ENCODE results near the gene ULK3.
"Not testable (repeated sequence)": the region's sequence is repeated elsewhere in the genome, so short reads cannot be mapped to it uniquely, and the experiment has no call there.

ULK3 gene

DNA sequence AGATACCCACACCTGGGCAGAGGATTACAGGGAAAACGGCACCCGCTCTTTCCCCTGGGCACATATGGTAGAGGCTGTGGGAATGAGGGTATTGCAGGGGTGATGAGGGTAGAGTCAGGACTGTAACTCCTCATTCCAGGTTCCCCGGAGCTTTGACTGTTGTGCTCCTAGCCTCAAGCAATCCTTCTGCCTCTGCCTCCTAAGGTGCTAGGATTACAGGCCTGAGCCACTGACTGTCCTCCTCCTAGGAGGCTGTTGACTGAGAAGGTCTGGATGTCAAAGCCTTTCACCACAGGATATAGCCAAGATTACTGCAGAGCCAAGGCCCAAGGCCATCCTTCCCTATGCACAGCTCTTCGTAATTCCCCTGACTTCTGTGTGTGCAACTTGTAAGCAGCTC is 45.8 kb upstream of the ULK3 start:
- H3K27me3 ChIP-seq (ENCODE audit: insufficient read depth, insufficient read length): no peaks in the 10 kb centered on the region
- H3K9me3 ChIP-seq (ENCODE audit: insufficient read depth, low read length): no peaks in the 10 kb centered on the region
- TF ChIP-seq YY1 (IDR thresholded peaks at IDR 0.05; ENCODE audit: insufficient read depth, insufficient read length): no peak
- no peak for TF ChIP-seq SUZ12 (IDR thresholded peaks at IDR 0.05; ENCODE audit: extremely low read depth, insufficient read depth, insufficient read length)
- TF ChIP-seq ZNF274 (IDR thresholded peaks at IDR 0.05; ENCODE audit: low read depth, low read length): no peak
- H3K9ac ChIP-seq (ENCODE audit: insufficient read length, low read depth): no peak overlapping the region
- peaks cover 29% of the 10 kb centered on the region for H3K36me3 ChIP-seq (ENCODE audit: insufficient read depth, insufficient read length, low read length)
- H3K4me3 ChIP-seq (ENCODE audit: insufficient read length, low read depth): no peak overlapping the region
- H3K4me1 ChIP-seq (ENCODE audit: insufficient read depth, insufficient read length): peaks cover 3% of the 10 kb centered on the region
- no peak for DNase-seq (ENCODE audit: low read depth, low spot score)

DNA sequence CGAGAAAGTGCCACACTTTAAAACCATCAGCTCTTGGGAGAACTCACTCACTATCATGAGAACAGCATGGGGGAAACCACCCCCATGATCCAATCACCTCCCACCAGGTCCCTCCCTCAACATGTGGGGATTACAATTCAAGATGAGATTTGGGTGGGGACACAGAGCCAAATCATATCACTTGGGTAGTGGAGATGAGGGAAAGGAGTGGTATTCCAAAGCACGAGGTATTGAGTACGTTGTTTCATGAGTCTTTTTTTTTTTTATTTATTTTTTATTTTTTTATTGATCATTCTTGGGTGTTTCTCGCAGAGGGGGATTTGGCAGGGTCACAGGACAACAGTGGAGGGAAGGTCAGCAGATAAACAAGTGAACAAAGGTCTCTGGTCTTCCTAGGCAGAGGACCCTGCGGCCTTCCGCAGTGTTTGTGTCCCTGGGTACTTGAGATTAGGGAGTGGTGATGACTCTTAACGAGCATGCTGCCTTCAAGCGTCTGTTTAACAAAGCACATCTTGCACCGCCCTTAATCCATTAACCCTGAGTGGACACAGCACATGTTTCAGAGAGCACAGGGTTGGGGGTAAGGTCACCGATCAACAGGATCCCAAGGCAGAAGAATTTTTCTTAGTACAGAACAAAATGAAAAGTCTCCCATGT is 44.7 kb upstream of the ULK3 start:
- H3K36me3 ChIP-seq (ENCODE audit: insufficient read depth, insufficient read length, low read length): peaks cover 18% of the 10 kb centered on the region
- not testable (repeated sequence) for H3K4me3 ChIP-seq (ENCODE audit: insufficient read length, low read depth); H3K9ac ChIP-seq (ENCODE audit: insufficient read length, low read depth); DNase-seq (ENCODE audit: low read depth, low spot score); H3K9me3 ChIP-seq (ENCODE audit: insufficient read depth, low read length); H3K27me3 ChIP-seq (ENCODE audit: insufficient read depth, insufficient read length); H3K4me1 ChIP-seq (ENCODE audit: insufficient read depth, insufficient read length)

DNA sequence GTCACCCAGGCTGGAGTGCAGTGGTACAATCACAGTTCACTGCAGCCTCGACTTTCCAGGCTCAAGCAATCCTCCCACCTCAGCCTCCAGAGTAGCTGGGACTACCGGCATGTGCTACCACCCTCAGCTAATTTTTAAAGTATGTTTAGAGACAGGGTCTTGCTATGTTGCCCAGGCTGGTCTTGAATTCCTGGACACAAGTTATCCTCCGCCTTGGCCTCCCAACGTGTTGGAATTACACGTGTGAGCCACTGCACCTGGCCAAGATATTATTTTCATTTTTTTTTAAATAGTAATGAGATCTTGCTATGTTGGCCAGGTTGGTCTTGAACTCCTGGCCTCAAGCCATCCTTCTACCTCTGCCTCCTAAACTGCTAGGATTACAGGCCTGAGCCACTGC is 42.5 kb upstream of the ULK3 start:
- no peak for TF ChIP-seq YY1 (IDR thresholded peaks at IDR 0.05; ENCODE audit: insufficient read depth, insufficient read length)
- TF ChIP-seq ZNF274 (IDR thresholded peaks at IDR 0.05; ENCODE audit: low read depth, low read length): no peak
- no peak for TF ChIP-seq SUZ12 (IDR thresholded peaks at IDR 0.05; ENCODE audit: extremely low read depth, insufficient read depth, insufficient read length)
- no peaks in the 10 kb centered on the region for H3K27me3 ChIP-seq (ENCODE audit: insufficient read depth, insufficient read length)
- H3K9ac ChIP-seq (ENCODE audit: insufficient read length, low read depth): no peak overlapping the region
- no peak for DNase-seq (ENCODE audit: low read depth, low spot score)
- H3K4me1 ChIP-seq (ENCODE audit: insufficient read depth, insufficient read length): peaks cover 3% of the 10 kb centered on the region
- H3K36me3 ChIP-seq (ENCODE audit: insufficient read depth, insufficient read length, low read length): no peaks in the 10 kb centered on the region
- no peak overlapping the region for H3K4me3 ChIP-seq (ENCODE audit: insufficient read length, low read depth)
- H3K9me3 ChIP-seq (ENCODE audit: insufficient read depth, low read length): peaks cover 17% of the 10 kb centered on the region; the same call in 1 of the 2 replicates

DNA sequence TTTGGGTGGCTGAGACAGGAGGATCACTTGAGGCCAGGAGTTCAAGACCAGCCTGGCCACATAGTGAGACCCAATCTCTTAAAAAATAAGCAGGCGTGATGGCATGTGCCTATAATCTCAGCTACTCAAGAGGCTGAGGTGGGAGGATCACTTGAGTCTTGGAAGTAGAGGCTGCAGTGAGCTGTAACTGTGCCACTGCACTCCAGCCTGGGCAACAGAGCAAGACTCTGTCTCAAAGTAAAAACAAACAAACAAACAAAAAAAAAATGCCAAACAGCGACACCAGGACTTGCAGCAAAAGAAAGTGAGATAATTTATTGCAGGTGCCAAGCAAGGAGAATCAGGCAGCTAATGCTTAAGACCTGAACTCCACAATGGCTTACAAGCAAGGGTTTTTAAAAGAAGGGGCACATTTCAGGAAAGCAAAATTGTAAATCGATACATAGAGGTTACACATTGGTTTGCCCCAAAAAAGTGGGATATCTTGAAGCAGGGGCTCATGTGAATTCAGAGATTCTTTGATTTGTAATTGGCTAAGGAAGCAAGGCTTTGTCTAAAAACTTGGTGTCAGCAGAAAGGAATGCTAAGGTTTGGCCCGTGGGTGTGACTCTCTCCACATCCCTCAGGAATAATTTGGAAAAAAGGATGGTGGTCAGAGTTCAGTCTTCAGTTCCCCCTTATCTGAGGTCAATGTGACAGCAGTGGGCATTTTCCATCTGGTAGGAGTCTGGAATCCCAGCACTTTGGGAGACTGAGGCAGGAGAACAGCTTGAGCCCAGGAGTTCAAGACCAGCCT is 41.7 kb upstream of the ULK3 start:
- DNase-seq (ENCODE audit: low read depth, low spot score): no peak
- H3K4me1 ChIP-seq (ENCODE audit: insufficient read depth, insufficient read length): peaks cover 3% of the 10 kb centered on the region
- no peaks in the 10 kb centered on the region for H3K36me3 ChIP-seq (ENCODE audit: insufficient read depth, insufficient read length, low read length)
- H3K9me3 ChIP-seq (ENCODE audit: insufficient read depth, low read length): peaks cover 17% of the 10 kb centered on the region; the same call in 1 of the 2 replicates
- H3K9ac ChIP-seq (ENCODE audit: insufficient read length, low read depth): no peak overlapping the region
- no peaks in the 10 kb centered on the region for H3K27me3 ChIP-seq (ENCODE audit: insufficient read depth, insufficient read length)
- H3K4me3 ChIP-seq (ENCODE audit: insufficient read length, low read depth): no peak overlapping the region
- TF ChIP-seq ZNF274 (IDR thresholded peaks at IDR 0.05; ENCODE audit: low read depth, low read length) (no peak), YY1 (IDR thresholded peaks at IDR 0.05; ENCODE audit: insufficient read depth, insufficient read length) (no peak), SUZ12 (IDR thresholded peaks at IDR 0.05; ENCODE audit: extremely low read depth, insufficient read depth, insufficient read length) (no peak)

DNA sequence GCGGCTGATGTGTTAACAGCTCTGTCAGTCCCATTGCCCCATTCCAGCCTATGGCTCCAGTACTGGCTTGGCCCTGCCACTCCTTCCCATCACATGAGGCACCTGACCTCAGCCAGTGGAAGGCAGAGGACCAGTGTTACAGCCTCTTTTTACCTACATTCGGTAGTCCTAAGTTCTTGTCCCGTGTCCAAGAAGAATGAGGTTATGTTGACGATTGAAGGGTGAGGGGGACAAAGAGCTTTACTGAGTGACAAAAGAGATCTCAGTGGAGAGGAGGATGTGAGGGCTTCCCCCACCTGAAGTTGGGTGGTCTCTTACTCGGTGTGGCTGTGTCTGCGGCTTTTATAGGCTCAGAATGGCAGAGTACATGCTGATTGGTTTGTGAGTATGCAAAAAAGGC is 39.6 kb upstream of the ULK3 start:
- no peaks in the 10 kb centered on the region for H3K36me3 ChIP-seq (ENCODE audit: insufficient read depth, insufficient read length, low read length)
- TF ChIP-seq SUZ12 (IDR thresholded peaks at IDR 0.05; ENCODE audit: extremely low read depth, insufficient read depth, insufficient read length) (no peak), YY1 (IDR thresholded peaks at IDR 0.05; ENCODE audit: insufficient read depth, insufficient read length) (no peak), ZNF274 (IDR thresholded peaks at IDR 0.05; ENCODE audit: low read depth, low read length) (no peak)
- no peak overlapping the region for H3K9ac ChIP-seq (ENCODE audit: insufficient read length, low read depth)
- H3K9me3 ChIP-seq (ENCODE audit: insufficient read depth, low read length): peaks cover 17% of the 10 kb centered on the region; the same call in 1 of the 2 replicates
- H3K4me3 ChIP-seq (ENCODE audit: insufficient read length, low read depth): no peak overlapping the region
- H3K27me3 ChIP-seq (ENCODE audit: insufficient read depth, insufficient read length): no peaks in the 10 kb centered on the region
- H3K4me1 ChIP-seq (ENCODE audit: insufficient read depth, insufficient read length): no peaks in the 10 kb centered on the region
- DNase-seq (ENCODE audit: low read depth, low spot score): no peak

DNA sequence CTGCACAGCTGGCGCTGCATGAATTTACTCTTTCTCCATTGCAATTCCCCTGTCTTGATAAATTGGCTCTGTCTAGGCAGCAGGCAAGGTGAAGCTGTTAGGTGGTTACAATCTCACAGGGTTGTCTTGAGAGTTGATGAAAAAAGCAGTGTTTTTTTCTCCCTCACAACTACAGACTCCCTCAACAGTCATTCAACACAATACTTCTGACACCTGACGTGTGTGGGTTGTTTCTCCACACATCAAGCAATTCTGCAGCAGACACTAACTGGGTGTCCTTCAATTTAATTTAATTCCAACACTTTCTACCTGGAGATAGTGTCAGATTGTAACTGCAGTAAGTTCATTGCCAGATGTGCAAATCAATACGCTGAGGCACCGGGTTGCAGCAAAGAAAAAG is 35.3 kb upstream of the ULK3 start:
- no peaks in the 10 kb centered on the region for H3K4me1 ChIP-seq (ENCODE audit: insufficient read depth, insufficient read length)
- DNase-seq (ENCODE audit: low read depth, low spot score): no peak
- TF ChIP-seq ZNF274 (IDR thresholded peaks at IDR 0.05; ENCODE audit: low read depth, low read length) (no peak), SUZ12 (IDR thresholded peaks at IDR 0.05; ENCODE audit: extremely low read depth, insufficient read depth, insufficient read length) (no peak), YY1 (IDR thresholded peaks at IDR 0.05; ENCODE audit: insufficient read depth, insufficient read length) (no peak)

DNA sequence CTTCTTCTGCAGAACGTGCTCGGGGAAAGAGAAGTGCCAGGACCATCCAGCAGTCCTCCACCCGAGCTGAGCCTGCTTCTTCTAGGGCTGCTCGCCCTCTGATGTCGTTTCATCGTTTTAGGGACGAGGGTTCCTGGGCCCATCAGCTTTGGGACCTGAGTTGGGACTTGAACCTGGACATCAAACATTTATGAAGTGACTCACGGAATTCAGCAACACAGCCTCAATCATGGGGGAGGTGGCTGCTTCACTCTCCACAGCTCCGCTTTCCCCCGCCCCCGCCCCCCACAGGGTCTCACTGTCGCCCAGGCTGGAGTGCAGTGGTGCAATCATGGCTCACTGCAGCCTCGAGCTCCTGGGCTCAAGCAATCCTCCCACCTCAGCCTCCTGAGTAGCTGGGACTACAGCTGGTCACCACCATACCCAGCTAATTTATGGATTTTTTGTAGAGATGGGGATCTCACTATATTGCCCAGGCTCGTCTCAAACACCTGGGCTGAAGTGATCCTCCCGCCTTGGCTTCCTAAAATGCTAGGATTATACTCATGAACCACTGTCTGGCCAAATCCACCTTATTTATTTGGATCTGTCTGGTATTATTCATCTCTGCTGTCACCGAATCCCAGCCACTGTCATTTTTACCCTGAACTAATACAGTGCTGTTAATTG is 30.9 kb upstream of the ULK3 start:
- Histone ChIP-seq H3K4me1 (ENCODE audit: insufficient read depth, insufficient read length) (peaks cover 2% of the 10 kb centered on the region), H3K27me3 (ENCODE audit: insufficient read depth, insufficient read length) (no peaks in the 10 kb centered on the region), H3K36me3 (ENCODE audit: insufficient read depth, insufficient read length, low read length) (no peaks in the 10 kb centered on the region), H3K9ac (ENCODE audit: insufficient read length, low read depth) (peak overlapping the region; percentile 79), H3K4me3 (ENCODE audit: insufficient read length, low read depth) (peak overlapping the region; percentile 48), H3K9me3 (ENCODE audit: insufficient read depth, low read length) (no peaks in the 10 kb centered on the region)
- no peak for DNase-seq (ENCODE audit: low read depth, low spot score)
- no peak for TF ChIP-seq YY1 (IDR thresholded peaks at IDR 0.05; ENCODE audit: insufficient read depth, insufficient read length)

More for the DNA sequence above, 35.3 kb upstream of the ULK3 start:
- Histone ChIP-seq H3K9me3 (ENCODE audit: insufficient read depth, low read length) (peaks cover 16% of the 10 kb centered on the region; the same call in 1 of the 2 replicates), H3K27me3 (ENCODE audit: insufficient read depth, insufficient read length) (no peaks in the 10 kb centered on the region), H3K4me3 (ENCODE audit: insufficient read length, low read depth) (no peak overlapping the region), H3K36me3 (ENCODE audit: insufficient read depth, insufficient read length, low read length) (no peaks in the 10 kb centered on the region), H3K9ac (ENCODE audit: insufficient read length, low read depth) (no peak overlapping the region)
